ENCODE results near the gene PRKD1.

GRCh38 chr14:29652571-29652970, 275.1 kb downstream of the PRKD1 start:
- TF ChIP-seq CTCF (IDR thresholded peaks at IDR 0.05 in 2 of 3, conservative IDR thresholded peaks at IDR 0.05 in 1 of 3; ENCODE audit: borderline replicate concordance in 1 of 3, insufficient read depth in 1 of 3, low read depth in 2 of 3, low read length in 2 of 3) (no peak), TCF7L2 (IDR thresholded peaks at IDR 0.05; ENCODE audit: borderline replicate concordance, extremely low read depth, insufficient read depth, insufficient read length) (no peak), ELF1 (IDR thresholded peaks at IDR 0.05; ENCODE audit: borderline replicate concordance, low read depth) (no peak), POLR2A (IDR thresholded peaks at IDR 0.05; ENCODE audit: borderline replicate concordance, extremely low read depth, insufficient read depth, insufficient read length) (no peak), ZFX (IDR thresholded peaks at IDR 0.05) (no peak), POLR2AphosphoS5 (IDR thresholded peaks at IDR 0.05; ENCODE audit: low read depth, low read length) (no peak), EZH2 (IDR thresholded peaks at IDR 0.05) (no peak), MAX (IDR thresholded peaks at IDR 0.05) (no peak)
- TF ChIP-seq, protein P1, sequence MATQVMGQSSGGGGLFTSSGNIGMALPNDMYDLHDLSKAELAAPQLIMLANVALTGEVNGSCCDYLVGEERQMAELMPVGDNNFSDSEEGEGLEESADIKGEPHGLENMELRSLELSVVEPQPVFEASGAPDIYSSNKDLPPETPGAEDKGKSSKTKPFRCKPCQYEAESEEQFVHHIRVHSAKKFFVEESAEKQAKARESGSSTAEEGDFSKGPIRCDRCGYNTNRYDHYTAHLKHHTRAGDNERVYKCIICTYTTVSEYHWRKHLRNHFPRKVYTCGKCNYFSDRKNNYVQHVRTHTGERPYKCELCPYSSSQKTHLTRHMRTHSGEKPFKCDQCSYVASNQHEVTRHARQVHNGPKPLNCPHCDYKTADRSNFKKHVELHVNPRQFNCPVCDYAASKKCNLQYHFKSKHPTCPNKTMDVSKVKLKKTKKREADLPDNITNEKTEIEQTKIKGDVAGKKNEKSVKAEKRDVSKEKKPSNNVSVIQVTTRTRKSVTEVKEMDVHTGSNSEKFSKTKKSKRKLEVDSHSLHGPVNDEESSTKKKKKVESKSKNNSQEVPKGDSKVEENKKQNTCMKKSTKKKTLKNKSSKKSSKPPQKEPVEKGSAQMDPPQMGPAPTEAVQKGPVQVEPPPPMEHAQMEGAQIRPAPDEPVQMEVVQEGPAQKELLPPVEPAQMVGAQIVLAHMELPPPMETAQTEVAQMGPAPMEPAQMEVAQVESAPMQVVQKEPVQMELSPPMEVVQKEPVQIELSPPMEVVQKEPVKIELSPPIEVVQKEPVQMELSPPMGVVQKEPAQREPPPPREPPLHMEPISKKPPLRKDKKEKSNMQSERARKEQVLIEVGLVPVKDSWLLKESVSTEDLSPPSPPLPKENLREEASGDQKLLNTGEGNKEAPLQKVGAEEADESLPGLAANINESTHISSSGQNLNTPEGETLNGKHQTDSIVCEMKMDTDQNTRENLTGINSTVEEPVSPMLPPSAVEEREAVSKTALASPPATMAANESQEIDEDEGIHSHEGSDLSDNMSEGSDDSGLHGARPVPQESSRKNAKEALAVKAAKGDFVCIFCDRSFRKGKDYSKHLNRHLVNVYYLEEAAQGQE (IDR thresholded peaks at IDR 0.05; ENCODE audit: low read depth) = no peak

Data from HCT116 (cell line).